ENCODE measurements around the gene ERLIN1.

ERLIN1 gene

DNA sequence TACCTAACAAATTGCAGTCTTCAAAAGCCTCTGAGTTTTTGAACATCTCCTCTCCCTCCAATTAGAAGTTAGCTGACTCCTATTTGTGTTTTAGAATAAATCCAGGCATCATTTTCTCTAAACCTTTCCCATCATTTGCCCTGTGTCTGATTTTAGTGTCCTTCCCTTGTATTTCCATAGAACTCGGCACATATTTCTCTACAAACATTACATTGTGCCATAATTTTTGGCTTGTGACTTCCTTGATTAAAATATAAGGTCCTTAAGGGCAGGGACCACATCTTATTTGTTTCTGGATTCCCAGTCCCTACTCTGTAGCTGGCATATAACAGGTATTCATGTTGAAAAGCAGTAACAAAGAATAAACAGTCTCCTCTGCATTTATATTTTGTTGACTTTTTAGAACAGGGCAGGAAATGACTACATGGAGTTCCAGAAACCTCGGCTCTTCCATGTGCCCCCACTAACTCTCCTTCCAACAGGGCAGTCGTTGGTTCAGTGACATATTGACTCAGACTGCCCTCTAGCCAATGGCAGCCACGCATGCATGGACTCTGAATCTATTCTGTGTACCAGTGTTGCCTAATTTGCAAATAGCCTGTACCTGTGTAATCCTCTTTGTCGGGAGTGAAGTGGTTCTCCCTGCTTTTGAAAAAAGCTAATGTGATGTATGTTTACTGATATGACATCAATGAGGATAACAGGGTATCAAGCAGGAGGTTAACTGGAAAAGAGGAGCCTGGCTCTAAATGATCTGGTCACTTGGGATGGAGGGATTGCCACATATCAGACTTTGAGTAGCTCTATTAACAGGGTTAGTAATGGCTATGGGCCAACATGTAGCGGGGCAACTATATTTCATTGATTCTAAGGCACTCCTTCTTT lies 84.4 kb downstream of the ERLIN1 start:
- no peaks in the 10 kb centered on the region for H3K36me3 ChIP-seq (ENCODE audit: control insufficient read depth, insufficient read depth, low read length)
- no peaks in the 10 kb centered on the region for H3K27me3 ChIP-seq (ENCODE audit: control insufficient read depth, insufficient read depth, low read length)
- no peaks in the 10 kb centered on the region for H3K9me3 ChIP-seq (ENCODE audit: control insufficient read depth, low read length)
- H3K4me1 ChIP-seq (ENCODE audit: control insufficient read depth, insufficient read depth, low read length) = no peaks in the 10 kb centered on the region
- H3K9ac ChIP-seq (ENCODE audit: low read length) = no peak overlapping the region
- no peak overlapping the region for H3K4me3 ChIP-seq (ENCODE audit: low read length)

DNA sequence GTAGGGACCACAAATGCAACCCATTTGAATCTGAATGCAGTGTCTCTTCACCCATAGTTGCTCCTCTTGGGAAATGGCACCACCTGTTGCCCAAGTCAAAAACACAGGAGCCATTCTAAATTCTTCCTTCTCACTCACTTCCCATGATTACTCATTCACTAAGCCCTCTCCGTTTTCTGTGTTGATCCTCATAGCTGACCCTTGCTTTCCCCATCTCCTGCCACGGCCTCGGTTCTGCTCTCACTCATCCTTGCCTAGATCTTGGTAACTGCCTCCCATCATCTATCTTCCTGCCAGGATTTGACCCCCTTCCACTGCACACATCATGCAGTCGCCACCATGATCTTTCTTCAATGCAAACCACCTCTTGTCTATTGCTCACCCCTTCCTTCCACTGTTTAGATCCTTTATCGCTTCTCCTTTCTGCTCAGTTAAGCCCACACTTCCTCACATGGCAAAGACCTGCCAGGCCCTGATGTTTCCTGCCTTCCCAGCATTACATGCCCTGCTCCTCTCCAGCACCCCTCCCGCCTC lies 85.1 kb downstream of the ERLIN1 start:
- Histone ChIP-seq H3K9me3 (ENCODE audit: control insufficient read depth, low read length) (no peaks in the 10 kb centered on the region), H3K4me1 (ENCODE audit: control insufficient read depth, insufficient read depth, low read length) (no peaks in the 10 kb centered on the region), H3K9ac (ENCODE audit: low read length) (no peak overlapping the region), H3K36me3 (ENCODE audit: control insufficient read depth, insufficient read depth, low read length) (no peaks in the 10 kb centered on the region), H3K4me3 (ENCODE audit: low read length) (no peak overlapping the region), H3K27me3 (ENCODE audit: control insufficient read depth, insufficient read depth, low read length) (no peaks in the 10 kb centered on the region)
